H9 (cell line): ENCODE results near the gene PPFIBP1. TPM values are rescaled to one million over a fixed set of nuclear protein-coding genes. Genes with fewer than 3 reads are reported as not detected.

Experiments
- DNase-seq: peaks from one replicate; pipeline ENCODE4 v3.0.0-alpha.2; 2017
- H2AFZ ChIP-seq: one replicate; pipeline ENCODE4 v1.6.1; 2013; ENCODE audit warnings: mild to moderate bottlenecking, low read length, control low read depth, moderate library complexity
- H2AK5ac ChIP-seq: 2 replicates; pipeline ENCODE4 v1.6.1; 2013; ENCODE audit warnings: low read length, control low read depth, mixed read lengths; ENCODE audit not compliant: insufficient read length
- H2BK120ac ChIP-seq: one replicate; pipeline ENCODE4 v1.6.1; 2013; ENCODE audit warnings: low read depth, mild to moderate bottlenecking, low read length, control low read depth, inconsistent platforms; ENCODE audit not compliant: poor library complexity, severe bottlenecking
- H2BK12ac ChIP-seq: 2 replicates; pipeline ENCODE4 v1.6.1; 2013; ENCODE audit warnings: low read length, control low read depth, mixed read lengths, low read depth; ENCODE audit not compliant: insufficient read length
- H2BK15ac ChIP-seq: 2 replicates; pipeline ENCODE4 v1.6.1; 2013; ENCODE audit warnings: low read depth, low read length, control low read depth
- H2BK20ac ChIP-seq: one replicate; pipeline ENCODE4 v1.6.1; 2013; ENCODE audit warnings: low read depth, mild to moderate bottlenecking, low read length, control low read depth, inconsistent platforms; ENCODE audit not compliant: poor library complexity, severe bottlenecking
- H2BK5ac ChIP-seq: 2 replicates; pipeline ENCODE4 v1.6.1; 2013; ENCODE audit warnings: low read length, control low read depth, mixed read lengths; ENCODE audit not compliant: insufficient read length
- H3K14ac ChIP-seq: 2 replicates; pipeline ENCODE4 v1.6.1; 2013; ENCODE audit warnings: low read length, control low read depth; ENCODE audit not compliant: insufficient read depth
- H3K18ac ChIP-seq: 2 replicates; pipeline ENCODE4 v1.6.1; 2013; ENCODE audit warnings: low read depth, mild to moderate bottlenecking, mixed read lengths, low read length, control low read depth; ENCODE audit not compliant: insufficient read length
- H3K23ac ChIP-seq: 2 replicates; pipeline ENCODE4 v1.6.1; 2013; ENCODE audit warnings: low read length, control low read depth, mixed read lengths, low read depth; ENCODE audit not compliant: insufficient read length
- H3K23me2 ChIP-seq: 2 replicates; pipeline ENCODE4 v1.6.1; 2013; ENCODE audit warnings: low read depth, mild to moderate bottlenecking, mixed read lengths, low read length, control low read depth; ENCODE audit not compliant: insufficient read length, poor library complexity, severe bottlenecking
- H3K27ac ChIP-seq: 2 replicates; pipeline ENCODE4 v1.5.1; 2013; ENCODE audit warnings: low read length, control low read depth, mixed read lengths, low read depth; ENCODE audit not compliant: insufficient read length
- H3K27me3 ChIP-seq: 2 replicates; pipeline ENCODE4 v1.6.1; 2013; ENCODE audit warnings: low read length, control low read depth, inconsistent platforms; ENCODE audit not compliant: insufficient read depth
- H3K4ac ChIP-seq: 2 replicates; pipeline ENCODE4 v1.6.1; 2013; ENCODE audit warnings: low read depth, mild to moderate bottlenecking, control low read depth, inconsistent platforms, low read length, moderate library complexity
- H3K4me1 ChIP-seq: 2 replicates; pipeline ENCODE4 v1.6.1; 2013; ENCODE audit warnings: low read length, control low read depth, inconsistent platforms; ENCODE audit not compliant: insufficient read depth
- H3K4me2 ChIP-seq: 2 replicates; pipeline ENCODE4 v1.6.1; 2013; ENCODE audit warnings: low read length, control low read depth, mixed read lengths; ENCODE audit not compliant: insufficient read length, insufficient read depth
- H3K56ac ChIP-seq: 2 replicates; pipeline ENCODE4 v1.6.1; 2013; ENCODE audit warnings: low read depth, mild to moderate bottlenecking, mixed read lengths, low read length, control low read depth; ENCODE audit not compliant: insufficient read length
- H3K79me1 ChIP-seq: 2 replicates; pipeline ENCODE4 v1.6.1; 2013; ENCODE audit warnings: low read depth, mild to moderate bottlenecking, moderate library complexity, low read length, control low read depth, inconsistent platforms; ENCODE audit not compliant: insufficient read depth, poor library complexity, severe bottlenecking
- H3K79me2 ChIP-seq: 2 replicates; pipeline ENCODE4 v1.6.1; 2013; ENCODE audit warnings: low read length, control low read depth, inconsistent platforms; ENCODE audit not compliant: insufficient read depth
- H3K9ac ChIP-seq: 2 replicates; pipeline ENCODE4 v1.6.1; 2013; ENCODE audit warnings: low read length, control low read depth, mixed read lengths; ENCODE audit not compliant: insufficient read length; ENCODE audit errors: extremely low read depth
- H3K9me3 ChIP-seq: one replicate; pipeline ENCODE4 v1.6.1; 2013; ENCODE audit warnings: low read depth, low read length, inconsistent platforms; ENCODE audit not compliant: control insufficient read depth
- H3T11ph ChIP-seq: one replicate; pipeline ENCODE4 v1.6.1; 2013; ENCODE audit warnings: mild to moderate bottlenecking, low read length, control low read depth, inconsistent platforms
- H4K20me1 ChIP-seq: one replicate; pipeline ENCODE4 v1.6.1; 2013; ENCODE audit not compliant: control insufficient read depth, insufficient read length, insufficient read depth
- H4K5ac ChIP-seq: 2 replicates; pipeline ENCODE4 v1.6.1; 2013; ENCODE audit warnings: low read depth, mild to moderate bottlenecking, mixed read lengths, low read length, control low read depth; ENCODE audit not compliant: insufficient read length
- H4K8ac ChIP-seq: replicated peaks from 2 replicates; pipeline ENCODE4 v1.6.1; 2013; ENCODE audit warnings: low read length, control low read depth, mixed read lengths, low read depth; ENCODE audit not compliant: insufficient read length
- H4K91ac ChIP-seq: 2 replicates; pipeline ENCODE4 v1.6.1; 2013; ENCODE audit warnings: low read depth, mild to moderate bottlenecking, moderate library complexity, mixed read lengths, low read length, control low read depth; ENCODE audit not compliant: insufficient read length
- H3K27ac Mint-ChIP-seq, 3 experiments: 2 replicates in 2 of 3; 3 replicates in 1 of 3; pipeline ENCODE4 v1.8.0; 2020 to 2021; ENCODE audit warnings: mixed read lengths in 3 of 3, mild to moderate bottlenecking in 1 of 3, moderate library complexity in 1 of 3
- H3K27me3 Mint-ChIP-seq: 2 replicates; pipeline ENCODE4 v1.8.0; 2021; ENCODE audit warnings: low read depth, mild to moderate bottlenecking, moderate library complexity, mixed read lengths
- H3K36me3 Mint-ChIP-seq, 3 experiments: 2 replicates in 2 of 3; 3 replicates in 1 of 3; pipeline ENCODE4 v1.8.0; 2020 to 2021; ENCODE audit warnings: low read depth in 3 of 3, mixed read lengths in 3 of 3; ENCODE audit not compliant: insufficient read depth in 1 of 3
- H3K4me1 Mint-ChIP-seq, 2 experiments: 2 replicates each; pipeline ENCODE4 v1.8.0; 2020; ENCODE audit warnings: mixed read lengths in 2 of 2
- H3K4me3 Mint-ChIP-seq, 2 experiments: 2 replicates in 1 of 2; 3 replicates in 1 of 2; pipeline ENCODE4 v1.8.0; 2020 to 2021; ENCODE audit warnings: mild to moderate bottlenecking in 2 of 2, mixed read lengths in 2 of 2, moderate library complexity in 1 of 2
- H3K9me3 Mint-ChIP-seq, 2 experiments: 2 replicates in 1 of 2; 3 replicates in 1 of 2; pipeline ENCODE4 v1.8.0; 2020; ENCODE audit warnings: mild to moderate bottlenecking in 2 of 2, mixed read lengths in 2 of 2, moderate library complexity in 1 of 2
- total RNA-seq: library from RNA; stranded (reverse); gene quantifications from 2 replicates; pipeline ENCODE4 v1.2.1, GENCODE V29; 2021
- TF ChIP-seq, protein P1 (sequence below): fragments of 200-600 bp; sonication (generic); conservative IDR thresholded peaks from 3 replicates; pipeline ENCODE4 v1.8.0; 2021; ENCODE audit warnings: antibody characterized with exemption, mild to moderate bottlenecking

Gene PPFIBP1
- total RNA-seq, 1 experiment from 2014 or later: 29.2 TPM

DNA sequence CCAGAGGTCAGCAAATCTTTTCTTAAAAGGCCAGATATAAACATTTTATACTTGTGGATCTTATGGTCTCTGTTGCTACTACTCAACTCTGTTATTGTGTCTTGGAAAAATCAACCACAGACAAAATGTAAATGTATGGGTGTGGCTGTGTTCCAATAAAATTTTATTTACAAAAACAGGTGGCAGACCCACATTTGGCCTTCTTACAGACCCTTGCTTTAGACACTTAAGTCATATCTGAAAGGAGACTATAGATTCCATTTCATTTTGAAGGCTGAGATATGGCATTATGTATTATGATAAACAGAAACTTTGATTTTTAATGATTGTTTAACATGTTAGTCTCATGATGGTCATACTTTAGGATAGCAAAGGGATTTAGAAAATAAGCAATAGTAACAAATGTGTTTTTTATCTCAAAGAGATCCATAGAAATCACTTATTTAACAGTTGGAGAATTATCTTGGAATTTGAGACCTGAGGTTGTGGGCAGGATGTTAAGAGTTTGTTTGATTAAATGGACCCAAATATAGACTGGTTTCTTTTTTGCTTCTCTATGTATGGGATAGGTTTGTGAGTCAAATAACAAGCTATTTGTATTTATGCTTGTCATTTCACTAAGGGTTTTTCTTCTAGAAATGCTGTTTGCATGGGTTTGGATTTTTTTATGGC lies 51.2 kb downstream of the PPFIBP1 start:
- Histone ChIP-seq H3K9ac (no peak overlapping the region), H3K27ac (no peak overlapping the region), H2BK12ac (no peak overlapping the region), H2AFZ (no peak overlapping the region), H3K4me1 (no peaks in the 10 kb centered on the region), H3T11ph (no peak overlapping the region), H3K56ac (no peak overlapping the region), H4K8ac (no peak overlapping the region), H3K4ac (no peak overlapping the region), H2AK5ac (no peak overlapping the region), H3K23me2 (no peaks in the 10 kb centered on the region), H4K20me1 (no peaks in the 10 kb centered on the region), H3K79me2 (no peaks in the 10 kb centered on the region), H2BK5ac (no peak overlapping the region), H4K5ac (no peak overlapping the region), H2BK20ac (no peak overlapping the region), H3K18ac (no peak overlapping the region), H3K79me1 (no peaks in the 10 kb centered on the region), H3K23ac (no peak overlapping the region), H3K14ac (no peak overlapping the region), H3K4me2 (no peak overlapping the region), H3K9me3 (no peaks in the 10 kb centered on the region), H3K27me3 (no peaks in the 10 kb centered on the region), H2BK15ac (no peak overlapping the region), H2BK120ac (no peak overlapping the region), H4K91ac (no peak overlapping the region)
- Mint-ChIP-seq H3K4me1 (peaks cover 3 to 8% of the 10 kb centered on the region in 2 experiments; a peak in 3 of 4 replicates), H3K27me3 (no peaks in the 10 kb centered on the region), H3K9me3 (no peaks in the 10 kb centered on the region; a peak in 1 of 5 replicates), H3K4me3 (no peak overlapping the region), H3K27ac (no peak overlapping the region), H3K36me3 (peaks cover 0 to 1% (median 0%) of the 10 kb centered on the region in 3 experiments; a peak in 2 of 7 replicates)
- TF ChIP-seq, protein P1, sequence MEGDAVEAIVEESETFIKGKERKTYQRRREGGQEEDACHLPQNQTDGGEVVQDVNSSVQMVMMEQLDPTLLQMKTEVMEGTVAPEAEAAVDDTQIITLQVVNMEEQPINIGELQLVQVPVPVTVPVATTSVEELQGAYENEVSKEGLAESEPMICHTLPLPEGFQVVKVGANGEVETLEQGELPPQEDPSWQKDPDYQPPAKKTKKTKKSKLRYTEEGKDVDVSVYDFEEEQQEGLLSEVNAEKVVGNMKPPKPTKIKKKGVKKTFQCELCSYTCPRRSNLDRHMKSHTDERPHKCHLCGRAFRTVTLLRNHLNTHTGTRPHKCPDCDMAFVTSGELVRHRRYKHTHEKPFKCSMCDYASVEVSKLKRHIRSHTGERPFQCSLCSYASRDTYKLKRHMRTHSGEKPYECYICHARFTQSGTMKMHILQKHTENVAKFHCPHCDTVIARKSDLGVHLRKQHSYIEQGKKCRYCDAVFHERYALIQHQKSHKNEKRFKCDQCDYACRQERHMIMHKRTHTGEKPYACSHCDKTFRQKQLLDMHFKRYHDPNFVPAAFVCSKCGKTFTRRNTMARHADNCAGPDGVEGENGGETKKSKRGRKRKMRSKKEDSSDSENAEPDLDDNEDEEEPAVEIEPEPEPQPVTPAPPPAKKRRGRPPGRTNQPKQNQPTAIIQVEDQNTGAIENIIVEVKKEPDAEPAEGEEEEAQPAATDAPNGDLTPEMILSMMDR: no peak
- DNase-seq: no peak
